Muscle of back (tissue), 11 donors: Measurements from ENCODE around the gene SORCS2. TPM values are rescaled to one million over a fixed set of nuclear protein-coding genes. Genes with fewer than 3 reads are reported as not detected.

Experiments used
- DNase-seq, 3 donors: peaks; one replicate each; pipeline versions ENCODE4 v3.0.0 to v3.0.0-alpha.2; 2013
- polyA plus RNA-seq, 10 donors: library from polyadenylated mRNA; unstranded; fragments of 120-200 nt; gene quantifications; one replicate each; pipeline ENCODE4 v1.2.1, GENCODE V29; 2013; ENCODE audit not compliant: insufficient read length in 10 of 10

Gene SORCS2
- polyA plus RNA-seq, 10 donors = 6.5 to 21.0 (median 10.8) TPM

DNA sequence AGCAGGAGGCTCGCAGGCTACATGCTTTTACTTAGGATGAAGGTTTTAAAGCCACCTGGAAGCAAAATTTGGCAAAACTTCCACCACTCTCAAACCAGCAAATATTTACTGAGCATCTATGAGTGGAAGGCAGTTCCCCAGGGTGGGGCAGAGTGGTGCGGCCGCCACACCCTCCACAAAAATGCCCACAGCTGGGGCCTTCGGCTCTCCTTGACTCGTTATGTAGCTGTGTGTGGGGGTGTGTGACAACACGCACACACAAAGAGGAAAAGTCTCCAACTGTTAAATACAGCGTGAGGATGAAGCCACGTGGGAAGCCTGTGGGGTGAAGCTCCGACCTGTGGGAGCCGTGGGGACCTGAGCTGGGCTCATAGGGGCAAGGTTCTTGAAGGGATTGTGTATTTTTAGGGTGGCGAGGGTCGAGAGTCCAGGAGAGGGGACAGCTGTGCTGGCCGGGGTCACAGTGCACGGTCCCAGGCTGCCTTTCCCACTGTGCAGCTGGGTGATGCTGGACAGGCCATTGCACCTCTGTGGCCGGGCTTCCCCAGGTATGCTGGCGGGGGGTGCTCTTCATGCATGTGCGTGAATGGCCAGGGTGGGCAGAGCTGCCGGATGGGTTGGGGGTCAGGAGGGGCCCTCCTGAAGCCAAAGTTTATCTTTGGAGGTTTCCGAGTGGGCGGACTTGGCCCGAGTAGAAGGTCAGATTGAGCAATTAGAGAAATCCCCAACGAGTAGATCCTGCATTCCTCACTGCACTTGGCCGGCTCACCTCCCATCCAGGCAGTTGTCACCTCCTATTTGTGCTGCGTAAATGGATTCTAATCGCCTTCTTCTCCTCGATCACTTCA, 25.4 kb downstream of the SORCS2 start:
- no peak for DNase-seq

DNA sequence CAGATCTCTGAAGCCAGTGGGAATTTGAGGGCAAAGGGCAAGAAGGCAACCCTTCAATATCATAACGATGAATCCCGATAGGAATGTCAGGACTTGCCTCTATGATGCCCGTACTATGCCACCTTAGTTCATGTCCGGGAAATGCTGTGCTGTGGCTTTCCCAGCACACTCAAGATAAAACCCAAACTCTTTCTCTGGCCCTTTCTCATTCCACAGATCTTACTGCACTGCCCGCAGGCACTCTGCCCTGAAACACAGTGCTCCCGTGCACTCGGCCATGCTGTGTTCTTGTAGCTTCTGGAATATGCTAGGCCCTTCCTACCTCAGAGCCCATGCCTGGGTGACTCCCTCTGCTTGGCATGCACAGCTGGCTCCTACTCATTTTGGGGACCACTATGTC, 26.3 kb downstream of the SORCS2 start:
- DNase-seq = no peak

DNA sequence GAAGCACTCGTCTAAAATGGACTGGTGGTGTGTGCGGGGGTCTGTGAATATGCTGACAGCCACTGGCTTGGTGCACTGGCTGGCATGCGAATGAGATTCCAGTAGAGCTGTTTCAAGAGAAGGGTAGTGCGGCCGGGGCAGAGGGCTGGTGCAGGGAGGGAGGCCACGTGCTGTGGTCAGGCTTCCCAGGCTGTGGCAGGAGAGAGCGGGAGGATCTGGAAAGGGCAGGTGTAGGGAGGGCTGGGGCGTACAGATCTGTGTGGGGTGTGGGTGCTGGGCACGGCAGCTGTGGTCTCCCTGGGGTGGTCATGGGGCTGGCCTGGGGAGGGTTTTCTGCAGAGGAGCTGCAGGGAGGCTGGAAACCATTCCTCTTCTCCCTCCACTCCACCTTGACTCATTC, 30.2 kb downstream of the SORCS2 start:
- DNase-seq = no peak

DNA sequence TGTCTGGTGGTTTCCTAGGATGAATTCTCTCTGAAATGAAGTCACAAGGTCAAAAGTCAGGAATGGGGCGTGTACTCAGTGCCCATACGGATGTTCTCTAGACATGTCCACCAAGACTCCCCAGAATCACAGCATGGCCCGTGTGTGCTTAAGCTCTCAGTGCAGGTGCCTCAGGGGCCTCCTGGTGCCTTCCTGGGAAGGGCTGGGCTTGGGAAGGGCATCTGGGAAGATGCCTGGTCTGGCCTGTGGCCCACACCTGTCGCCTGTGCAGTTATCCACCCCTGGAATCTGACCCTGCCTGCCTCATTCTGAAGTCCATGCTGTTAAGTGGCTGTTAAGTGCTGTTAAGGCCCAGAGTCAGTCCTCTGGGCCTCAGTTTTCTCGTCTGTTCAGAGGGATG, 31.2 kb downstream of the SORCS2 start:
- DNase-seq = peak in 1 of 3 donors; percentile 19

DNA sequence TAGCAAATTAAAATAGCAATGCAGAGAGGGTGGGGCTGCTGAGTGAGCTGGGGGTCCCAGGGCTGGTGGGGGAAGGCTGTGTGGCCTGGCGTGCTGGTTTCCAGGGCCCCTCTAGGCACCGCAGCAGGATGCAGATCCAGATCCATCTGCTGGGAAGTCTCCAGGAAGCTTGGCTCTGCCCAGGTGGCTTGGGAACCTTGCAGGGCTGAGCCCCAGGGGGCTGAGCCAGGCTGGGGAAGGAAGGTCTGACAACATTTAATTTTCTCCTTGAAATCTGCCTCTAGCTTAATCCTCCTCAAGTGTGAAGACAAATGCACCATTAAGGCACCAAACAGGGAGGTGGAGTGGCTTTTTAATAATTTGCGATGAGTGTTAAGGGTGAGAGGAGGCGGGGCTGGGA, 31.7 kb downstream of the SORCS2 start:
- DNase-seq = no peak

DNA sequence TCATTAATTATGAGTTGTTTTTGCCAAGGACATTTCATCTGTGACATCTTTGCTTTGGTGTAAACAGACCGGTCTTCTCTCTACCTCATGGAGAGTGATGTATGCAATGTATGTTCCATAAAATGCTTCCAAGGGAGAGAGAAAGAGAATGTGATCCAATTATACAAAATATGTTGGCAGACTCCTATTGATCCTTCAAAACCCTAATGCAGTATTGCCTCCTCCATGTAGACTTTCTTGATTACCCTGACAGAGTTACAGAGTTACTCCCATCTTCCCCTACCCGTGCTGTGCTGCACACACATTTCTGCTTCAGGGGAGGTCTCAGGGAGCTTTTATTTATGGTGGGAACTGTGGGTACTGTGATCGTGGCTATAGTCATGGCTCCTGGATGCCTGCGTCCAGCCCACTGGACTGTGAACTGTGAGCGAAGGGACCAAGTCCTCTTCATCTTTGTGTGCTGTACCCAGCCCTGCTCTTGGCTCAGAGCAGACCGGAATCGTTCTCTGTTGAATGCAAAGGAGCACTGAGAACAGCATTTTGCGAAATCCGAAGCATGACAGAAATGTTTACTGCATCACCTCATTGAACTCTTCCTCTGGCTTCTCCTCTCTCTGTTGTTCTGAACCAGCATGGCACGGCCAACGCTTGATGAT, 32.7 kb downstream of the SORCS2 start:
- DNase-seq = no peak

DNA sequence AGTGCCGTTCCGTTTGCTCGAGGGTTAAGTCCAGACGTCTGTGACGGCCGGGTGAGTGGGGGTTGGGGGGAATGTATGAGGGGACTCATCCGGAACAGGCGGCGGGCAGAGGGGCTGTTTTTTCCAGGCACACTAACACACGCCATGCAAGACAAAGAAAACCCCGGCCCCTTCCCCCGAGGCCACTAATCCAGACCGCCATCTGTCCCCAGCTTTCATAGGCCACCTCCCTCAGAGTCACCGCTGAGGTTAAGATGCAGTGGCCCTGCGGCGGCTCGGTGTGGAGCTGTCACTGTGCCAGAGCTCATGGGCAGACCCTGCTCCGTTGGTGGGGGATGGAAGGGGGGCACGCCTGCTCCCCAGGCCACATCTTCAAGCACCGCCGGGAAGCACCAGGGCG, 34.1 kb downstream of the SORCS2 start:
- DNase-seq = no peak

DNA sequence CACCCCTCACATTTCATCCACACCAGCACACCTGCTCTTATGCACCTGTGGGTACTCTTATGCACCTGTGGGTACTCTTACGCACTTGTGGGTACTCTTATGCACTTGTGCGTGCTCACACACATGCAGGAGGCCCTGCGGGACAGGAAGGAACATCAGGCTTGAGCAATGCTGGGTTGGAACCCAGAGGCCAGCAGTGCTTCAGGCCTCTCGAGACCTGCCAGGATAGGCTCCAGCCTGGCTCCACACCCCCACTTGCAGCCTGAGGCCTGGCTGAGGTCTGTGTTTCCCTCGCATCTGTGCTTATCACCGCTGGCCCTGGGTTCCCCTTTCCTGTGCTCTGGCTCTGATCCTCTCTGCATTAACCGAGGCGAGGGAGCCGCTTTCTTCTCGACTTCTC, 34.7 kb downstream of the SORCS2 start:
- peak in 1 of 3 donors; percentile 63 for DNase-seq

DNA sequence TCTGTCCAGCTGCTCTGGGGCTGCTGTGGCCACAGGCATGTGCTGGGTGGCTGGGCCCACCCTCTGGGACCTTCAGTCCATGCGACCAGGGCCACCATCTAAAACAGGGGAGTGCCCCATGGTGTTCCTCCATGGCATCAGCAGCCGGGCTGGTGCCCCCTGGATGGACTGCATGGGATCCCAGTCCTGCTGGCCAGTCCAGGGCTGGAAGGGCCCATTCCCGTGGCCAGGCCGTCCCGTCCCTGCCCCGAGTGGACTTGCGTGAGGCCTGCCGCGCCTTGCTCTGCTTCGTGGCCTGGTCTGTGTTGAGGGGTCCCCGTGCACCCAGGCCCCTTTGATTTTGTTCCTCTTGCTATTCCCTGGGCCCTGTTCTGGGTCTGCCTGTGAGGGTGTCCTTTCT, 36.4 kb downstream of the SORCS2 start:
- no peak for DNase-seq

DNA sequence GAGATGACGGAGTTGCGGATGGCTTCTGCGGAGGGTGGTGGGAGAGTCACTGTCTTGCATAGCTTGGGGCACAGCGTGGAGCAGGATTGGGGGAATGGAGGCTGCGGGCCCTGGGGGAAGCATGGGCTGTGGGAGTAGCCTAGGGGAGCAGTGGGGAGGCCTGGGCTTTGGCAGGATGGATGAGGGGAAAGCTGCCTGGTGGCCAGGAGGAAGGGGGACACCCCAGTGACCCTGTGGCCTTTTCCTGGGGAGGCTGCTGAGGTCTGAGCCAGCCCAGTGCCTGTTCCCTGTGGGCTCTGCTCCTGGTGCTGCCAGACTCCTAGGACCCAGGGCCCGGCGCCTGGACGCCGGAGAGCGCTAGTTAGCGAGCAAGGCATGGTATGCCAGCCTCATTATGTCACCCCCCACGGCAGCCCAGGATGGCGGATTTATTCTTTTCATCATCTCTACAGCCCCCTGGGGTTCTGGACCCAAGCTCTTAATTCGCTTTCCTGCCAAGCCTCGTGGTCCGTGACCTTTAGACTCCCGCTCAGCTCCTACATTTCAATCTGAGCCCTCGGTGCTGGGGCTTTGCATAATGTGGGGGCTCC, 39.8 kb downstream of the SORCS2 start:
- no peak for DNase-seq

DNA sequence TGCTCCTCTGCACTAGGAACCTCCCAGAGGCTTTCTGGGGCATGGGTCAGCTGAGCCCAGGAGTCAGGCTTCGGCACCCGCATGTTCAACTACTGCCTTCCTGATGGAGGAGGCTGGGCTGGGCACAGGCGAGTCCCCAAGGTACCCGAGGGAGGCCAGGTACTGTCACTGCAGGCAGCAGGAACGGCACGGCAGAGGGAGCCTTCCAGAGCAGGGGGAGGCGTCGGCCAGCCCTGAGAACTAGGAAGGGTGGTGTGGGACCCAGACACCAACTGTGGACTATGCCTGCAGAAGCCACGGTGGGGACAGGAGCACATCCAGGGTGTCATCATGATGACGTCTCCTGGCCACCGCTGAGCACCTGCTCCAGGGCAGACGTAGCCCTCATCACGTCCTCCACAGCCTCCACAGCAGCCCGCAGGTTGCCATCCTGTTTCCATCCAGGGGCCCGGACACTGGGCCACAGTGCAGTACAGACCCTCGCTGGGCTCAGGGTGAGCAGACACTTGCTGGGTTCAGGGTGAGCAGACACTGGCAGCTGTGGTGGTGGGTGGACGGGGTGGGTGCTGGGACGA, 40.8 kb downstream of the SORCS2 start:
- DNase-seq = no peak

DNA sequence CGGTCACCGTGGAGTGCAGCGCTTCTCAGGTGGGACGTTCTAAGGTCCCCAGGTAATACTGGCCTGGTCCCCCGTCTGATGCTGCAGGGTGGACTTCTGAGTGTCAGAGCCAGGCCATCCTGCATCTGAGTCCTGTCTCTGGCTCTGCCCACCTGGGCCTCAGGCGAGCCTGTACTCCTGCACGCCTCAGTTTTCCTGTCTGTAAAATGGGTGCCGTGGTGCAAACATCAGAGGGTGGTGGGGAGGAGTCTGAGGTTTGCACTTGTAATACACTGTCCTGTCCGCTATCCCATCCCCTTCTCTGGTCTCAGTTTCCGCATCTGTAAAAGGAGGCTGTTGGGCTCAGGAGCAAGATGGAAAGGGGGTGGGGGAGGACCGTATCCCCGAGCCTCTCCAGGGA, 41.3 kb downstream of the SORCS2 start:
- no peak for DNase-seq

DNA sequence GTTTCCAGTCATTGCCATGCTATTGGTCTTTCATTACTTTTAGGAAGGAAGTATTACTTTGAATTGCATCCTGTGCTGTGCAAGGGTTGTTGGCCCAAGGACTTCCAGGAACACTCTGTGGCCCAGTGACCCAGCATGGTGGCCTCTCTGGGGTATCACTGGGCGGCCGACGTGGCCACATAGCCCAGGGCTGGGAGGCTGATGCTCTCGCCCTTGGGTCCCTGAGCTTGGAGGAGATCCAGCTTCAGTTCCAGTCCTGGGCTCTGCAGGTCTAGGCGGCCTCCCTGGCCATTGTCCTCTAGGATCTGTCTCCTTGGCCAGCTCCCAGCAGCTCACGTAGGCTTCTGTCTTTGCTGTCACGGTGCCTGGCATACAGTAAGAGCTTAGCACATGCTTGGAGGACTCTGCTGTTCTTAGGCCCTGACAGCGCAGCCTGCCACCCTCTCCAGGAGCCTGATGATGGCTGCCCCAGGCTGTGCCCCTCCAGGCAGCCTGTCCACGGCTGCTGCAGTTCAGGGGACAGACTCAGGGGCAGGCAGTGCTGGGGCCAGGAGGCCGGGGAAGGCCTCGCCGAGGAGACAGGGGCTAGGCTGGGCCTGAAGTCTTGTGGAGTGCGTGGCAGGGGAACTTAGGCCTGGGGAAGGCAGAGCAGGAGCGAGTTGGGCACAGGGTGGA, 42.2 kb downstream of the SORCS2 start:
- DNase-seq = no peak

DNA sequence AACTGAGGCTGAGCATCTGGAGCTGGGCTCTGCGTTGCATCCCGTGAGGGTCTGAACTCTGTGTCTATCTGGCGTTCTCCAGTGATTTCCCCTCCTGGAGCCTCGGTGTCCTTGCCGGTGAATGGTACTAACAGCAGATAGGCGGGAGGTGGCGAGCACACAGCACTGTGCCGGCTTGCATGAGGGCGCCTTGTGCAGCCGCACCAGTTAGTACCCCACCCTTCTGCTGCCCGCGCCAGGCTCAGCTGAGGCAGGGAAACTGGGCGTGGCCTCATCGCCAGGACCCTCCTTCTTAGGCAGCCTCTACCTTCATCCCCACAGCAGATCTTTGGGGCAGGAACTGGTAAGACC, 42.7 kb downstream of the SORCS2 start:
- no peak for DNase-seq

DNA sequence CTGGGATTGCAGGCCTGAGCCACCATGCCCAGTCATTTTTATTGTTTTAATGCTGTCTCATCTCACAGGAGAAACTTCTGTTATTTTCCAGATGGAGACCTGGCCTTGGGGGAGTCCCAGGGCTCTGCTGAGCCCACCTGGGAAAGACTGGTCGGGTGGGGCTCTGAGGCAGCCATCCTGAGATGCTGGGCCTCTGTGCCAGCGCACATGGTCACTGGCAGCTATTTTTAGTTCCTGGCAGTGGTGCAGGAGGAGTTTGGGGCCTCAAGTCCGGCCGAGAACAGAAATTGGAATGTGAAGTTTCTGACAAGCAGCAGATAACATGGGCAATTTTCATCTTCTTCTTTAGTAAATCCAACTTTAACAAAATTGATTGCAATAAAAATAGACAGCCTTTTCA, 44.5 kb downstream of the SORCS2 start:
- DNase-seq = peak in 2 of 3 donors; percentile 38 to 47

DNA sequence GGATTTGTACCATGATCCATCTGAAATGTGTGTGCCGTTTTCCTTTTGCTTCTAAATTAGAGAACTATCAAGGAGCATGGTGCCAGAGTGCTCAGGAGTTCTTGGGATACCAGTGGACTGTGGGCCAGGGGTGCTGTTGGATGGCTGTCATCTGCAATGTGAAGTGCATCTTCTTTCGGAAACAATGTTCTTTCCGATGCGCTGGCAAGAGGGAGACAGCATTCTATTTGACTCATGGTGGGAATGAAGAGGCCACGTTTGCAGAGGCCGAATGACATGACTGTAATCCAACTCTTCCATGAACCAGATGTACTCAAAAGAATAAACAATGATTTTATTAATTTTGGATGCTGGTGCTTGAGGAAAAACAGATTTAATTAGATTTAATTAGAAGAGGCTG, 45.5 kb downstream of the SORCS2 start:
- DNase-seq = peak in 1 of 3 donors; percentile 28

DNA sequence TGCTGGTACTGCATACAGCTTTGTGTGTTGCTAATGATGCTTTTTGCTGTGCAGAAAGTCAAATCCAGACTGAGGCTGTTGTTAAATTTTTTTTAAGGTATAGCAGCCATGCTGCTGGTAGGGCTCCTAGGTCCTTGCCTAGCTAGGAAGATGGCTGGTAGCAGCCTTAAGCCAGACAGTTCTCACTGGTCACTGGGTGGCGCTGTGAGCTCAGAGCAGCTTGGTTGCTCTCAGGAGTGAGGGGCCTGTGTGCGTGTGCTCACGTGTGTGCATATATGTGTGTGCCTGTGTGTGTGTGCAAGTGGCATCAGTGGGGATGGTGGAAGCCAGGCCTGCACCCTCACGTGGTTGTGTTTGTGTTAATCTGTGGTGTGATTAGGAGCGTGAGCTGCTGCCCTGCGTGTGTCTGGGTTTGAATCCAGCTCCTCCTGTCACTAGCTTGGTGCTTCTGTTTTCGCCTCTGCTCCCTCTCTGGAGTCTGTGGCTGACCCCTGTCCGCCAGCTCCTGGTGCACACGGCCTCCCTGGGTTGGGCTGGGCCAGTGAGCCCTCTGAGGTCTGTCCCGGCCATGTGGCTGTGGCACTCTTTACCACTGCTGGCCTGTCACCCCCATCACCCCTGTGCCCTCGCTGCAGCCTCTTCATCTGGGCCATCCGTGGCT, 46.1 kb downstream of the SORCS2 start:
- no peak for DNase-seq

DNA sequence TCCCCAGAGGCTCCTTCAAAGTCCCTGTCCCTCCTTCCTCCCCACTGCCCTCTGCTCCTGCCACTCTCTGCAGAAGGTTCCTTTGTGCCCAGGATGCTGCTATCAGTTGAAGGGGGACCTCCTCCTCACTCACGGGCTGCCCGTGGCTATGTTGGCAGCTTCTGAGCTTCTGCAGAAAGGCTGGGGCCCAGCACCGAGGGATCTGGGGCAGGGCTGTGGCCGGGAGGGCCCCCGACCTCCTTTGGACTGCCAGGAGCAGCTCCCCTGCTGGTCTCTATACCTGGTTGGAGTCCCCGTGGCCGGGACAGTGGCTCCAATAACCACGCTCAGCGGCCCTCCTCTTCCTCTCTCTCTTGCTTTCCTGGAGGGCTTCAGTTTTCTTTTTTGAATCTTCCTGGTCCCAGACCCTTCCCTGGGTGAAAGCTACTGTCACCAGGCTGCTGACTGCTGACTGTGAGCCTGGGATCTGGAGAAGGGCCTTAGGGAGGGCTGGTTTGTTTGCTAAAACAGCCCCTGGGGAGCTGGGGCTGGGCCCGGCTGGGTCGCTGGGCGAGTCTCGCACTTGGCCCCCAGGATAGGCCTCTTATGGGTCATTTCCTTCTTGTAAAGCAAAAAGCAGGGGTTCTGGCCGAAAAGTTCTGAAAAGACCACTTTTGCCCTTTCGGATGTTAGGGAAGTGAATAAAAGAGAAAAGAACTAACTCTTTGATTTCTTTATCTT, 46.9 kb downstream of the SORCS2 start:
- DNase-seq = no peak

DNA sequence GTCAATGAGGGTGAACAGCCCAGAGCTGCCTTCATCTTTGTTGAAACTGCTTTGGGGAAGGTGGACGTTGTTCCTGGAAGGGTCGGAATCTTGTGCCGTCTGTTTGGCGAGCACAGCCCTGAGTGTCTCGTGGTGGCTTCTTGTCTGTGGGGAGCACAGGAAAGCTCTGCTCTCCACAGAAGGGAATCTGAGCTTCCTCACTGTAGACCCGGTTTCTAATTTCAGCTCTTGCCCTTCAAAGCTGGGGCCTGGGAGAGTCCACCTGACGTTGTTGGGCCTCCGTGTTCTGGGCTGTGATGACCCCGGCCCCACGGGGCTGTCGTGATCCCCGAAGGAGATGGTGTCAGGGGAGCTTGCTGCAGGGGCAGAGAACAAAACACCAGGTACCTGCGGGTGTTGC, 47.5 kb downstream of the SORCS2 start:
- DNase-seq = no peak

DNA sequence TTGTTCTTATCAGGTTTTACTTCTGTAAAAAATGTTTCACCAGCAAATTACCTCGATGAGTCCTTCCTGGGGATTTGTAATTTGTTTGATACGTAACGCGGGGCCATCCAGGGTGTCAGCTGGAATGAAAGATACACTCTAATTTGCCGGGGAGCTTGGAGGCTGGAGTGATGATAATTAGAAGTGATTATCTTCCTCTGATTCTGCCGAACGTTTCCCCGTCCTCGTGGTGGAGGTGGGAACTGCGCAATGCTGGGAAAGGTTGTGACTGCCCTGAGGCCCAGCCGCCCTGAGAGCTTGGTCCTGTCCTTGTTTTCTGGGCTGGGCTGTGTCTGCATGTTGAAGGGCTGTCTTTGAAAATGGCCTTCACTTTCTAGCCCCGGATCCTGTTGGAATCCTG, 48.0 kb downstream of the SORCS2 start:
- no peak for DNase-seq

DNA sequence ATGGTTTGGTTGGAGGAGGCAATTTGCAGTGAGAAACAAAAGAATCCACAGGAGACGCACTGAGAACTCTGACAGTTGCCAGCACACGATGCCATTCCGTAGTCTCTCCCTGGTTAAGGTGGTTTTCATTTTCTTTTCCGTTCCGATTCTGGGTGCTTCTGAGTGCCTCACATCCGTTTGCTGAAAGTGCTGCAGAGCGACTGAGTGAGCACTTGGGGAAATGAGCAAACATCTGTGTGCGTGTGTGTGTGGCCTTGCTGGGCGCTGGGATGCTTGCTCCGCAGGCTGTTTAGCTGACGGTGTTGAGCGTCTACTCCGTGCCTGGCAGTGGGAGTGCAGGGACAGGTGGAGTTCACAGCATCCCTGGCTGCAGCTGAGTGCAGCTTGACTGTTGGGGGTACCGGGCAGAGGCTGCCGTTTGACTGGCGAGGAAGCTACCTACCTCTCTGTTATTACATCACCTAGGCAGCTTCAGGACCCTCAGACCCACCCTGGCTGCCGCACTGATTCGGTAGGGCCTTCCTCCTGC, 49.3 kb downstream of the SORCS2 start:
- DNase-seq = no peak
